SU-DHL-6 (cell line): Measurements from ENCODE around the gene TMA7.

Experiments used
- H2AFZ ChIP-seq: fragments of 200-600 bp; sonication (generic); 2 replicates; pipeline ENCODE4 v1.6.1; 2014; ENCODE audit warnings: low read depth, mild to moderate bottlenecking, moderate library complexity, mixed read lengths, antibody characterized with exemption, low read length; ENCODE audit not compliant: severe bottlenecking
- H3F3A ChIP-seq: fragments of 200-600 bp; shearing (Covaris generic); 2 replicates; pipeline ENCODE4 v1.6.0; 2016; ENCODE audit warnings: antibody characterized with exemption, mild to moderate bottlenecking; ENCODE audit not compliant: insufficient read depth
- H3K27ac ChIP-seq: fragments of 200-600 bp; sonication (generic); 2 replicates; pipeline ENCODE4 v1.5.1; 2016; ENCODE audit warnings: low read depth, mild to moderate bottlenecking, low read length, moderate library complexity, mixed read lengths
- H3K27me3 ChIP-seq: fragments of 200-600 bp; sonication (generic), shearing (Covaris generic); 2 replicates; pipeline ENCODE4 v1.6.0; 2014; ENCODE audit warnings: mild to moderate bottlenecking, low read length
- H3K36me3 ChIP-seq: fragments of 200-600 bp; sonication (generic); 2 replicates; pipeline ENCODE4 v1.6.1; 2014; ENCODE audit warnings: mild to moderate bottlenecking, low read length, mixed read lengths
- H3K4me2 ChIP-seq: fragments of 300-600, 200-600 bp; shearing (Covaris generic), sonication (generic); 2 replicates; pipeline ENCODE4 v1.6.0; 2014; ENCODE audit warnings: low read length, low read depth, mild to moderate bottlenecking; ENCODE audit not compliant: poor library complexity, severe bottlenecking
- H3K4me3 ChIP-seq: fragments of 200-600 bp; sonication (generic); 2 replicates; pipeline ENCODE4 v1.5.1; 2014; ENCODE audit warnings: antibody characterized with exemption, low read length, mild to moderate bottlenecking, mixed read lengths; ENCODE audit not compliant: insufficient read depth, poor library complexity, severe bottlenecking
- H3K79me2 ChIP-seq: fragments of 200-600 bp; sonication (generic); 2 replicates; pipeline ENCODE4 v1.6.1; 2014; ENCODE audit warnings: mild to moderate bottlenecking, low read length, moderate library complexity; ENCODE audit not compliant: insufficient read depth
- H3K9ac ChIP-seq: fragments of 200-600 bp; sonication (generic); 2 replicates; pipeline ENCODE4 v1.7.0; 2014; ENCODE audit warnings: mild to moderate bottlenecking, low read length
- H3K9me2 ChIP-seq: fragments of 200-600 bp; sonication (generic); replicated peaks from 2 replicates; pipeline ENCODE4 v1.6.1; 2014; ENCODE audit warnings: low read length; ENCODE audit not compliant: insufficient read depth
- H3K9me3 ChIP-seq: fragments of 200-600 bp; sonication (generic); 2 replicates; pipeline ENCODE4 v1.6.1; 2014; ENCODE audit warnings: low read length, mixed read lengths; ENCODE audit not compliant: insufficient read depth
- H4K20me1 ChIP-seq: fragments of 200-600 bp; sonication (generic); 2 replicates; pipeline ENCODE4 v1.6.1; 2014; ENCODE audit warnings: low read depth, mild to moderate bottlenecking, antibody characterized with exemption, low read length, moderate library complexity, mixed read lengths
- CTCF ChIP-seq: fragments of 200-600 bp; sonication (generic); IDR thresholded peaks from one replicate; pipeline ENCODE4 v1.5.1; 2017; ENCODE audit warnings: antibody characterized with exemption, mild to moderate bottlenecking, low read length, moderate library complexity; ENCODE audit not compliant: insufficient read depth, poor library complexity, severe bottlenecking
- EZH2phosphoT487 ChIP-seq: fragments of 200-600 bp; sonication (generic), shearing (Covaris generic); conservative IDR thresholded peaks from 2 replicates; pipeline ENCODE4 v1.6.1; 2018; ENCODE audit warnings: mild to moderate bottlenecking, antibody characterized with exemption, low read length, moderate library complexity, mixed read lengths

The TMA7 gene

GRCh38 chr3:48426401-48426909 is 13.6 kb upstream of the TMA7 start:
- no peak overlapping the region for H3K4me3 ChIP-seq
- H3K9me2 ChIP-seq = no peaks in the 10 kb centered on the region
- no peaks in the 10 kb centered on the region for H3K9me3 ChIP-seq
- H3K9ac ChIP-seq = no peak overlapping the region
- no peaks in the 10 kb centered on the region for H3K27me3 ChIP-seq
- no peak overlapping the region for H3K27ac ChIP-seq
- TF ChIP-seq EZH2phosphoT487 (no peak), CTCF (no peak)
- no peak overlapping the region for H2AFZ ChIP-seq
- H3F3A ChIP-seq = no peaks in the 10 kb centered on the region
- no peaks in the 10 kb centered on the region for H4K20me1 ChIP-seq
- no peaks in the 10 kb centered on the region for H3K79me2 ChIP-seq
- H3K36me3 ChIP-seq = no peaks in the 10 kb centered on the region
- no peak overlapping the region for H3K4me2 ChIP-seq

DNA sequence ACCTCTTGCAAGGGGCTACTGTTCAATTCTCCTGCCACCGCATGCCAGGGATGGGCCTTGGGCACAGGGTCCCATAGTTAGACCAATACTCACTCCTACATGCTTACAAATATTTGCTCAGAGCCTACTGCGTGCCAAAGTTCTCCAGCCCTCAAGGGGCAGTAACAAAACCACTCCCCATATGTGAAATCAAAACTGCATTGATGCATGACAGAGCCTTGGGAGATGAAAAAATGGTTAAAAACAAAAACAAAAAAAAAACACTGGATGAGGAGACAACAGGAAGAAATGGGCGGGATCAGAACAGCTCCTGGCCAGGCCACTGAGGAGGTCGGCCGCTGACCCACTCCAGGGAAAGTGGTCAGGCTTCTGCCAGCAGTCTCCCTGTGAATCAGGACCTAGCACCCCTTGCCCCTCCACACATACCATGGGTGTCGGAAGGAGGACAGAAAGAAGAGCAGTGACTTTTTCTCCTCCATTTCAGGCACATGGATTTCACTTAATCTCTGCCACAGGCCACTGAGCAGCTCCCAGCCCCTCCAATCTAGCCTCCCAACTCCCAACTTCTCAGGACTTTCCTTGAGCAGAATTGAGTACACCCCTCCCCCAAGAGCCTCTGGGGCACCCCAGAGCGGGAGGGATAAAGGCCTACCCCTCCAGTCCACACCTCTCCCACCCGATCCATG is 13.0 kb upstream of the TMA7 start:
- no peak overlapping the region for H3K9ac ChIP-seq
- H3F3A ChIP-seq = no peaks in the 10 kb centered on the region
- TF ChIP-seq EZH2phosphoT487 = no peak
- no peak for TF ChIP-seq CTCF
- H3K9me2 ChIP-seq = no peaks in the 10 kb centered on the region
- H3K9me3 ChIP-seq = no peaks in the 10 kb centered on the region
- no peaks in the 10 kb centered on the region for H3K27me3 ChIP-seq
- H4K20me1 ChIP-seq = no peaks in the 10 kb centered on the region
- no peak overlapping the region for H2AFZ ChIP-seq
- H3K4me2 ChIP-seq = no peak overlapping the region
- no peaks in the 10 kb centered on the region for H3K79me2 ChIP-seq
- H3K36me3 ChIP-seq = no peaks in the 10 kb centered on the region
- no peak overlapping the region for H3K4me3 ChIP-seq
- no peak overlapping the region for H3K27ac ChIP-seq

GRCh38 chr3:48427630-48427962 is 12.5 kb upstream of the TMA7 start:
- Histone ChIP-seq H4K20me1 (no peaks in the 10 kb centered on the region), H3K4me2 (no peak overlapping the region), H3K9me3 (no peaks in the 10 kb centered on the region), H3K27me3 (no peaks in the 10 kb centered on the region), H3F3A (no peaks in the 10 kb centered on the region), H3K9ac (no peak overlapping the region), H2AFZ (no peak overlapping the region), H3K4me3 (no peak overlapping the region), H3K9me2 (no peaks in the 10 kb centered on the region), H3K36me3 (no peaks in the 10 kb centered on the region), H3K79me2 (no peaks in the 10 kb centered on the region), H3K27ac (no peak overlapping the region)
- TF ChIP-seq EZH2phosphoT487 (no peak), CTCF (no peak)
